ENCODE results near the gene STPG2.

DNA sequence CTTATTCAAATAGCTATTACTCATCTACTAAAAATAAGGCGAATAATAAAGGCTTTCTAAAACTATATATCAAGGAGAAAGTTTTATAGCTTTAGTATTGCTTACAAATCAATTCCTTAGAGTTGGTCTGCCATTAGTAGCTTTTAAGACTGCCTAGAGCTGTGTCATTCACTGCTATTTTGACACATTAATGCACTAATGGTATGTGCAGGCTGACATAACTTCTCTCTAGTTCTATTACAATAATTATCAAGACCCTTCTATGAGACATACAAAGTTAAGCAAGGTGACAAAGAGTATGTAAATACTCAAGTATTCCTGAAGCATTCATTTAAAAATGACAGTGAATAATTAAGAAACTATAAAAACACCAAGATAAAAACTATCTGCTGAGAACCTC, 625.3 kb downstream of the STPG2 start:
- TF ChIP-seq, protein P1, sequence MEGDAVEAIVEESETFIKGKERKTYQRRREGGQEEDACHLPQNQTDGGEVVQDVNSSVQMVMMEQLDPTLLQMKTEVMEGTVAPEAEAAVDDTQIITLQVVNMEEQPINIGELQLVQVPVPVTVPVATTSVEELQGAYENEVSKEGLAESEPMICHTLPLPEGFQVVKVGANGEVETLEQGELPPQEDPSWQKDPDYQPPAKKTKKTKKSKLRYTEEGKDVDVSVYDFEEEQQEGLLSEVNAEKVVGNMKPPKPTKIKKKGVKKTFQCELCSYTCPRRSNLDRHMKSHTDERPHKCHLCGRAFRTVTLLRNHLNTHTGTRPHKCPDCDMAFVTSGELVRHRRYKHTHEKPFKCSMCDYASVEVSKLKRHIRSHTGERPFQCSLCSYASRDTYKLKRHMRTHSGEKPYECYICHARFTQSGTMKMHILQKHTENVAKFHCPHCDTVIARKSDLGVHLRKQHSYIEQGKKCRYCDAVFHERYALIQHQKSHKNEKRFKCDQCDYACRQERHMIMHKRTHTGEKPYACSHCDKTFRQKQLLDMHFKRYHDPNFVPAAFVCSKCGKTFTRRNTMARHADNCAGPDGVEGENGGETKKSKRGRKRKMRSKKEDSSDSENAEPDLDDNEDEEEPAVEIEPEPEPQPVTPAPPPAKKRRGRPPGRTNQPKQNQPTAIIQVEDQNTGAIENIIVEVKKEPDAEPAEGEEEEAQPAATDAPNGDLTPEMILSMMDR (IDR thresholded peaks at IDR 0.05), result no peak
- no peak for TF ChIP-seq POLR2A (IDR thresholded peaks at IDR 0.05)
